A549 treated with ZK216348 at 1 μM for 4 hours (cell line): ENCODE results near the gene SLC26A8. TPM values are rescaled to one million over a fixed set of nuclear protein-coding genes. Genes with fewer than 3 reads are reported as not detected.

Experiments
- total RNA-seq: library from RNA; stranded (reverse); fragments of 200-300 nt; extraction: Qiagen RNA extraction; gene quantifications from 5 replicates; pipeline ENCODE4 v1.2.3, GENCODE V29; 2022; ENCODE audit warnings: low read depth

The SLC26A8 gene, protein sequence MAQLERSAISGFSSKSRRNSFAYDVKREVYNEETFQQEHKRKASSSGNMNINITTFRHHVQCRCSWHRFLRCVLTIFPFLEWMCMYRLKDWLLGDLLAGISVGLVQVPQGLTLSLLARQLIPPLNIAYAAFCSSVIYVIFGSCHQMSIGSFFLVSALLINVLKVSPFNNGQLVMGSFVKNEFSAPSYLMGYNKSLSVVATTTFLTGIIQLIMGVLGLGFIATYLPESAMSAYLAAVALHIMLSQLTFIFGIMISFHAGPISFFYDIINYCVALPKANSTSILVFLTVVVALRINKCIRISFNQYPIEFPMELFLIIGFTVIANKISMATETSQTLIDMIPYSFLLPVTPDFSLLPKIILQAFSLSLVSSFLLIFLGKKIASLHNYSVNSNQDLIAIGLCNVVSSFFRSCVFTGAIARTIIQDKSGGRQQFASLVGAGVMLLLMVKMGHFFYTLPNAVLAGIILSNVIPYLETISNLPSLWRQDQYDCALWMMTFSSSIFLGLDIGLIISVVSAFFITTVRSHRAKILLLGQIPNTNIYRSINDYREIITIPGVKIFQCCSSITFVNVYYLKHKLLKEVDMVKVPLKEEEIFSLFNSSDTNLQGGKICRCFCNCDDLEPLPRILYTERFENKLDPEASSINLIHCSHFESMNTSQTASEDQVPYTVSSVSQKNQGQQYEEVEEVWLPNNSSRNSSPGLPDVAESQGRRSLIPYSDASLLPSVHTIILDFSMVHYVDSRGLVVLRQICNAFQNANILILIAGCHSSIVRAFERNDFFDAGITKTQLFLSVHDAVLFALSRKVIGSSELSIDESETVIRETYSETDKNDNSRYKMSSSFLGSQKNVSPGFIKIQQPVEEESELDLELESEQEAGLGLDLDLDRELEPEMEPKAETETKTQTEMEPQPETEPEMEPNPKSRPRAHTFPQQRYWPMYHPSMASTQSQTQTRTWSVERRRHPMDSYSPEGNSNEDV
- not detected in 5 replicates for total RNA-seq

DNA sequence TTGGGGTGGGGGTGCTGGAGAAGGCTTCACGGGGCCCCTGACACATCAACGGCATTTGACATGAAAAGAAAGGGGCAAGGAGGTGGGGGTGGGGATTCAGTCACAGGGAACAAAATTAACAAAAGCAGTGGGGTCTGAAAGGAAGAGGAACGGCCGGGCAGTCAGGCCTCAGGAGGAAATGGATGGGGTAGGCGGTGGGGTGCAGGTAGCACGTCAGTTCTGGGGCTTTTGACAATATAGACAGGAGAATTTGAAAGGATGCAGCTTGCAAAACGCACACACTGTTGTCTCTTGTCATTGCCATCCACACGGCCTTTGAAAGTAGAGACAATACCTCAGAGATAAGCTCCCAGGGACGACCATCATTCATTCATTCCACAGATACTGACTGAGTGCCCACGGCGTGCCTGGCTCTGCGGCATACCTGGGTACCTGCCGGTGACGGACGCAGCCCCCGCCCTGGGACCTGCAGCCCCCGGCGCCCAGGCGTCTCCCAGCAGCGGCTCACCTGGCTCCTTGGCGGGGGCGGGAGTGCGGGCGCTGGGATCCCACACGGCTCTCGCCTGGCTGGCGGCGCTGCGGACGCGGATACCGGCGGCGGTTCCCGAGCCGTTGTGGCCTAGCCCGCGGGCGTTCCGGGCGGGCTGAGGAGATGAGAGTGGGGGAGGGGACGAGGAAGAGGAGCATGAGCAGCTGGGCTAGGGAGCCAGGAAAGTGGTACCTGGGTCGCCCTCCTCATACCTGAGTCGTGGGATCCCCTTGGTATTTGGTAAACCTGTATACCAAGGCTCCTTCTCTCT lies at the start of gene SLC26A8:
Gene SLC26A8 (minus strand): TSS at position 646 of the 800 bp plus-strand sequence. CDS start 4,934 bp downstream, outside the sequence.

DNA sequence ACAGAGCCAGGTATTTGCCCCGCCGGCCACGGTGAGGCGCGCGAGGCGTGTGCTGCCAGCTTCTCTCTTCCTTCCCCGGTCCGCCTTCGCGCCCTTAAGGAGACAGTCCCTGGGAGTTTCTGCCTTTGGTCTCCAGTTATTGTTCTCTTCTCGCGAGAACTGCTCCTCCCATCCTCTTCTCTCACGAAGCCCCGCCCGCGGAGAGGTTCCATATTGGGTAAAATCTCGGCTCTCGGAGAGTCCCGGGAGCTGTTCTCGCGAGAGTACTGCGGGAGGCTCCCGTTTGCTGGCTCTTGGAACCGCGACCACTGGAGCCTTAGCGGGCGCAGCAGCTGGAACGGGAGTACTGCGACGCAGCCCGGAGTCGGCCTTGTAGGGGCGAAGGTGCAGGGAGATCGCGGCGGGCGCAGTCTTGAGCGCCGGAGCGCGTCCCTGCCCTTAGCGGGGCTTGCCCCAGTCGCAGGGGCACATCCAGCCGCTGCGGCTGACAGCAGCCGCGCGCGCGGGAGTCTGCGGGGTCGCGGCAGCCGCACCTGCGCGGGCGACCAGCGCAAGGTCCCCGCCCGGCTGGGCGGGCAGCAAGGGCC lies 3.2 kb upstream of the SLC26A8 start, which contains the start of gene MAPK14:
Gene MAPK14 (plus strand): TSS at position 308 of the 587 bp plus-strand sequence. CDS start 350 bp downstream, outside the sequence.

DNA sequence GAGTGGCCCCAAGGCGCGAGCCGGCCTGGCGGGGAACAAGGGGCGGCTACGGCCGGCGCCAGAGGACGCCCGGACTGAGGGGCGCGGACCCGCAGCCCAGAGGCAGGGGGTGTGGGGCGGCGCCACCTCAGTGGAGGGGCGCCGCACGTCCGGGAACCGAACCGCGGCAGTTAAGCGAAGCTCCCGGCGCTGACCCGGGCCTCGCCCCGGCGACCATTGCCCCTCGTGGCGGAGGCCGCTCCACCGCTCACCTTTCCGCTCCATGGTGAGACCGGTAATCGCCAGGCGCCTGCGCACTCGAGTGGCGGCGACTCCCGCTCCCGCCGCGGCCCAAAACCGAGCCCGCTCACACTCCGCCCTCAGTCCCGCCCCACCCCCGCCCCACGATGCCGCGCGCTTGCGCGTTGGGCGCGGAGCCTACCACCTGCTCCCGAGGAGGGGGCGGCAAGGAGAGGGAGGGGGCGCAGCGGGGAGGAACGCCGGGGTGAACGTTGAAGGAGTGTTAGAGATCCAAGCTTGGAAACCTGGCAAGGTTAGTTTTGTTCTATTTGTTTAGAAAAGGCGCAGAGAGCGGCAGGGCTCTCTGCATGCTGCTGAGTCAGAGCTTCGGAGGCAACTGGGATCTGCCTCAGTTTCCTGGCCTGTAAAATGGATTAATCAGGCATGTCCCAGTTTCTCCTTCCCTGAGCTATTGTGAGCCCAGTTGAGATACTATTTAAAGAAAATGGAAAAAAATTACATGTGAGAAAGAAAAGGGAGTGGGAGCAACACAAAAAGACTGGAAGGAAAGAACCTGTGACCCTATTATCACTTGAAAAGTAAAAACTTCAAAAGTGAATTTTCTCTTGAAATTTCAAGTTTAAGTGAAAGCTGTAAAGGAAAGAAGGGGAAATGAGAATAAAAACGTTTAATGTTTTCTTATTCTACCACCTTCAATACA lies 103.4 kb downstream of the SLC26A8 start, which contains the start of gene SRPK1:
Gene SRPK1 (minus strand): TSS at position 306 of the 940 bp plus-strand sequence. CDS start 42 bp downstream, at position 264.

Other genes starting within 250 kb of the SLC26A8 start
- 0.51 to 1.0 TPM (median 0.78 TPM) in 3 of 5 replicates, not detected in the others for gene CLPSL2, start 248.0 kb downstream of the SLC26A8 start, total RNA-seq
- not detected in 5 replicates for gene CLPSL1, start 243.6 kb downstream of the SLC26A8 start, total RNA-seq
- not detected in 5 replicates for gene CLPS, start 227.3 kb downstream of the SLC26A8 start, total RNA-seq
- 0.26 TPM in 1 of 5 replicates, not detected in the others for gene LHFPL5, start 219.3 kb downstream of the SLC26A8 start, total RNA-seq
- 26.6 to 43.0 TPM (median 33.4 TPM) in 5 replicates for gene SRPK1, start 103.5 kb downstream of the SLC26A8 start, total RNA-seq
- 20.8 to 28.4 TPM (median 26.4 TPM) in 5 replicates for gene MAPK14, start 3.2 kb upstream of the SLC26A8 start, total RNA-seq
- gene MAPK13, start 105.9 kb upstream of the SLC26A8 start, total RNA-seq, result 0.45 to 1.5 TPM (median 1.1 TPM) in 5 replicates
- 9.5 to 11.4 TPM (median 10.6 TPM) in 5 replicates for gene BRPF3, start 172.1 kb upstream of the SLC26A8 start, total RNA-seq
- 0.15 TPM in 1 of 5 replicates, not detected in the others for gene PNPLA1, start 245.4 kb upstream of the SLC26A8 start, total RNA-seq